ENCODE data around the gene AAK1. TPM values are rescaled to one million over a fixed set of nuclear protein-coding genes. Genes with fewer than 3 reads are reported as not detected.

AAK1 gene
- total and polyA plus RNA-seq, 2 of the 13 experiments (the other 11 are each of a cell fraction or from before 2014, with no cell fraction given): 9.8 to 10.3 TPM

GRCh38 chr2:69436938-69437750, 206.4 kb downstream of the AAK1 start, which contains the start of gene NFU1 (continued):
- TF ChIP-seq KIAA2018 (CRISPR knock-in tag; IDR thresholded peaks at IDR 0.05; ENCODE audit: borderline replicate concordance) (peak; percentile 66; the same call in 1 of the 2 replicates), NPAS2 (CRISPR knock-in tag; IDR thresholded peaks at IDR 0.05; ENCODE audit: borderline replicate concordance) (no peak), ZNF484 (CRISPR knock-in tag; IDR thresholded peaks at IDR 0.05; ENCODE audit: borderline replicate concordance, low read depth) (no peak; the same call in 1 of the 2 replicates), ZNF746 (CRISPR knock-in tag; IDR thresholded peaks at IDR 0.05) (peak; percentile 86; the same call in 1 of the 2 replicates), TCF7 (IDR thresholded peaks at IDR 0.05; ENCODE audit: low read depth) (no peak), KLF12 (CRISPR knock-in tag; IDR thresholded peaks at IDR 0.05; ENCODE audit: borderline replicate concordance) (peak; percentile 81), ZNF317 (CRISPR knock-in tag; IDR thresholded peaks at IDR 0.05) (peak; percentile 76), ZFP1 (CRISPR knock-in tag; IDR thresholded peaks at IDR 0.05) (no peak; the same call in 1 of the 2 replicates), ZNF274 (CRISPR knock-in tag; IDR thresholded peaks at IDR 0.05) (peak; percentile 88), FOXK1 (CRISPR knock-in tag; IDR thresholded peaks at IDR 0.05; ENCODE audit: borderline replicate concordance, low read depth) (peak; percentile 75), ZFP82 (CRISPR knock-in tag; IDR thresholded peaks at IDR 0.05; ENCODE audit: borderline replicate concordance) (no peak), ZBTB8A (CRISPR knock-in tag; IDR thresholded peaks at IDR 0.05; ENCODE audit: borderline replicate concordance, low read depth) (peak; percentile 96; the same call in 1 of the 2 replicates), ZNF12 (CRISPR knock-in tag; IDR thresholded peaks at IDR 0.05) (no peak), ZNF17 (CRISPR knock-in tag; IDR thresholded peaks at IDR 0.05) (no peak), EHMT2 (IDR thresholded peaks at IDR 0.05; ENCODE audit: borderline replicate concordance, low read depth, low read length) (no peak), ZNF558 (CRISPR knock-in tag; IDR thresholded peaks at IDR 0.05; ENCODE audit: borderline replicate concordance) (no peak), ZNF546 (CRISPR knock-in tag; conservative IDR thresholded peaks at IDR 0.05) (0 out of 2 replicates have a peak, but pooled peaks have one; percentile 75), MLLT10 (CRISPR knock-in tag; IDR thresholded peaks at IDR 0.05) (no peak), ZNF547 (CRISPR knock-in tag; IDR thresholded peaks at IDR 0.05) (no peak; the same call in 1 of the 2 replicates), TRIM22 (IDR thresholded peaks at IDR 0.05) (no peak), ZZZ3 (CRISPR knock-in tag; IDR thresholded peaks at IDR 0.05; ENCODE audit: borderline replicate concordance) (peak; percentile 67)
